ENCODE data around the gene COMMD10.

COMMD10 gene

GRCh38 chr5:116291271-116291670 lies 206.4 kb downstream of the COMMD10 start:
- H3K9me3 ChIP-seq, result no peaks in the 10 kb centered on the region
- no peak for DNase-seq
- H3K4me3 ChIP-seq (ENCODE audit: low read depth, low read length), result no peak overlapping the region
- TF ChIP-seq, protein P1, sequence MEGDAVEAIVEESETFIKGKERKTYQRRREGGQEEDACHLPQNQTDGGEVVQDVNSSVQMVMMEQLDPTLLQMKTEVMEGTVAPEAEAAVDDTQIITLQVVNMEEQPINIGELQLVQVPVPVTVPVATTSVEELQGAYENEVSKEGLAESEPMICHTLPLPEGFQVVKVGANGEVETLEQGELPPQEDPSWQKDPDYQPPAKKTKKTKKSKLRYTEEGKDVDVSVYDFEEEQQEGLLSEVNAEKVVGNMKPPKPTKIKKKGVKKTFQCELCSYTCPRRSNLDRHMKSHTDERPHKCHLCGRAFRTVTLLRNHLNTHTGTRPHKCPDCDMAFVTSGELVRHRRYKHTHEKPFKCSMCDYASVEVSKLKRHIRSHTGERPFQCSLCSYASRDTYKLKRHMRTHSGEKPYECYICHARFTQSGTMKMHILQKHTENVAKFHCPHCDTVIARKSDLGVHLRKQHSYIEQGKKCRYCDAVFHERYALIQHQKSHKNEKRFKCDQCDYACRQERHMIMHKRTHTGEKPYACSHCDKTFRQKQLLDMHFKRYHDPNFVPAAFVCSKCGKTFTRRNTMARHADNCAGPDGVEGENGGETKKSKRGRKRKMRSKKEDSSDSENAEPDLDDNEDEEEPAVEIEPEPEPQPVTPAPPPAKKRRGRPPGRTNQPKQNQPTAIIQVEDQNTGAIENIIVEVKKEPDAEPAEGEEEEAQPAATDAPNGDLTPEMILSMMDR (IDR thresholded peaks at IDR 0.05; ENCODE audit: low read depth, low read length), result no peak
- no peaks in the 10 kb centered on the region for H3K27me3 ChIP-seq
- H3K4me1 ChIP-seq, result no peaks in the 10 kb centered on the region
- H3K36me3 ChIP-seq, result no peaks in the 10 kb centered on the region

DNA sequence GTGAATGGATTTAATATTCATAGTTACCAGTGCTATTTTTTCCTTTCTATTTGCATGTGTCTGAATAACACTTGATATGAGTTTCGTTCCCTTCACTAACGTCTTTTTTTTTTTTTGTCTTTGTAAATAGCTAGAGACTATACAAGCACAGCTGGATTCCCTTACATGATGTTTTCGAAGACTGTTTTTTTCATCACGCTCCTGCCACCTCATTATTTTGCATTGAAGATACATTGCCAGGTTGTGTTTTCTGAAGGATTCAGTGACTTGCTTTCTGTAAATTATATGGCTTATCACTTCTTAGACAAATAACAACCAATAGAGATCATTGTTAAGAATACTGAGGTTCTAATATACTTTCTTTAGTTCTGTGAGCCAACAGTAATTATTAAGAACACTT lies 207.5 kb downstream of the COMMD10 start:
- DNase-seq, result no peak
- TF ChIP-seq, protein P1 (IDR thresholded peaks at IDR 0.05; ENCODE audit: low read depth, low read length), result no peak

DNA sequence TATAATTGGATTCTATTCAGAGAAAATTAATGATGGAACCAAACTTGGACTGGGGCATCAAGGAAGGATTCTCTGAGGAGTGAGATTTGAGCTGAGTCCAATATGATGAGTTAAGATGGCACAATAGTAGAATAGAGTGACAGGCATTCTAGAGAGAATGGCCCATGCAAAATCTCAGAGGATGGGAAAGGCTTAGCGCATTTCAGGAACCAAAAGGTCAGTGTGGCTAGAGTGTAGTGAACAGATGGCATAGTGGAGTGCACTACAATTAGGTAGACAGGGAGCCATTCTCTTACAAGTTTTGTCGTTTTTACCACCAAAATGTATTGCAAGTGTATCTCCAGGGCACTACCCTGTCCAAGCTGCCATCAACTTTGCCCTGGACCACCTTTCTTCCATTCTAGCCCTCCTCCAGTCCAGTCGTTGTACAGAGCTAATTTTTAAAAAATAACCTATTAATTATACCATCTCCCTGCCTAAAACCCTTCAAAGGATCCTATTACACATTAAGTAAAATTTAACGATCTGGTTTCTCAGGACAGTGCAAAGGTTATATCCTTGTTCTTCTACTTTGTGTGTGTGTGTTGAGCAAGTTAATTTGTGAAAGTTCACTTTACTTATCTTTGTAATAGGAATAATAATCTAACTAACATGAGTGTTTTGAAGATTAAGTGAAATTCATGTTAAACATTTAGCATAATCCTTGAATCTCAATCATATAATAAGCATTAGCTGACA lies 211.7 kb downstream of the COMMD10 start:
- TF ChIP-seq, protein P1 (IDR thresholded peaks at IDR 0.05; ENCODE audit: low read depth, low read length), result no peak
- Histone ChIP-seq H3K9me3 (no peaks in the 10 kb centered on the region), H3K27me3 (no peaks in the 10 kb centered on the region), H3K4me1 (no peaks in the 10 kb centered on the region), H3K36me3 (no peaks in the 10 kb centered on the region), H3K4me3 (ENCODE audit: low read depth, low read length) (no peak overlapping the region)
- no peak for DNase-seq

More for the DNA sequence above, 207.5 kb downstream of the COMMD10 start:
- Histone ChIP-seq H3K4me3 (ENCODE audit: low read depth, low read length) (no peak overlapping the region), H3K4me1 (no peaks in the 10 kb centered on the region), H3K9me3 (no peaks in the 10 kb centered on the region), H3K36me3 (no peaks in the 10 kb centered on the region), H3K27me3 (no peaks in the 10 kb centered on the region)

GRCh38 chr5:116297296-116297814 lies 212.5 kb downstream of the COMMD10 start:
- DNase-seq, result no peak
- Histone ChIP-seq H3K9me3 (no peaks in the 10 kb centered on the region), H3K4me1 (no peaks in the 10 kb centered on the region), H3K27me3 (no peaks in the 10 kb centered on the region), H3K36me3 (no peaks in the 10 kb centered on the region), H3K4me3 (ENCODE audit: low read depth, low read length) (no peak overlapping the region)
- TF ChIP-seq, protein P1 (IDR thresholded peaks at IDR 0.05; ENCODE audit: low read depth, low read length), result peak; percentile 24; the same call in 1 of the 2 replicates

- no peaks in the 10 kb centered on the region for H3K36me3 ChIP-seq
- no peaks in the 10 kb centered on the region for H3K9me3 ChIP-seq
- no peaks in the 10 kb centered on the region for H3K4me1 ChIP-seq
- H3K4me3 ChIP-seq (ENCODE audit: low read depth, low read length), result no peak overlapping the region
- no peak for DNase-seq
- no peaks in the 10 kb centered on the region for H3K27me3 ChIP-seq
- TF ChIP-seq, protein P1 (IDR thresholded peaks at IDR 0.05; ENCODE audit: low read depth, low read length), result no peak
Observed at GRCh38 chr5:116299746-116300640, 215.2 kb downstream of the COMMD10 start.
